ENCODE results near the gene GUCA2B.
A peak's percentile ranks its signal among the peaks of the same experiment; 100 is the strongest.

The GUCA2B gene

DNA sequence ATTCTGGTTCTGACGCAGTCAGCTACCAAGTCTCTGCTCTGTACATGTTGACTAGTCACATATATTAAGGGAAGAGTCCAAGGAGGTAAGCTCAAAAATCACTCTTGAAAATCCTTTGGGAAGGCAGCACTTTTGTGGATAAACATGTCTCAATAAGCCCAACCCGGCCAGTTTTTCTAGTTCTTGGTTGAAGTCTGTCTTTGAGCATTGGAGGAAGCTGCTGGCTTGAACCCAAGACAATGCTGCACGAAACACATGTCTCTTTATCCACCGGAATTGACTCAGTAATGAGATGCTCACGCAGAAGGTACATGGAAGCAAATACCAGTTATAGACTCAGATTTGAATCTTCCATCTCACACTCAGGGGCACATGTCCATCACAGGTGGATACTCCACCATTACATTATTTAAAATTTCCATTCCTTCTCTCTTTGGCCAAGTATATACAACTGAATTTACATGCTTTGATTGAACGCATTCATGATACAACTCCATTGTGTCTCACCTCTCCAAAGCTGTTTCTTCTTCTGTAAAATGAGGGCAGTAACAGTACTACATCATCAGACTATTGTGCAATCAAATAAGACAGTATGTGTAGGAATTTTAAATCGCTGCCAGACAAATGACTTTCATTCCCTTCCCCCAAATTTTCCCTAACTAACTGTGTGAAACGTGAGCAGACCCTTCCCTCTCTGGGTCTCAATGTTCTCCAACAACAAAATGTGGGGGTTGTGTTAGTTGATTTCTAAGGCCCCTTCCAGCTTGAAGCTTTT lies 20.9 kb downstream of the GUCA2B start:
- DNase-seq (ENCODE audit: low read depth in 1 of 2, low spot score in 1 of 2), result no peak
- TF ChIP-seq, protein P1, sequence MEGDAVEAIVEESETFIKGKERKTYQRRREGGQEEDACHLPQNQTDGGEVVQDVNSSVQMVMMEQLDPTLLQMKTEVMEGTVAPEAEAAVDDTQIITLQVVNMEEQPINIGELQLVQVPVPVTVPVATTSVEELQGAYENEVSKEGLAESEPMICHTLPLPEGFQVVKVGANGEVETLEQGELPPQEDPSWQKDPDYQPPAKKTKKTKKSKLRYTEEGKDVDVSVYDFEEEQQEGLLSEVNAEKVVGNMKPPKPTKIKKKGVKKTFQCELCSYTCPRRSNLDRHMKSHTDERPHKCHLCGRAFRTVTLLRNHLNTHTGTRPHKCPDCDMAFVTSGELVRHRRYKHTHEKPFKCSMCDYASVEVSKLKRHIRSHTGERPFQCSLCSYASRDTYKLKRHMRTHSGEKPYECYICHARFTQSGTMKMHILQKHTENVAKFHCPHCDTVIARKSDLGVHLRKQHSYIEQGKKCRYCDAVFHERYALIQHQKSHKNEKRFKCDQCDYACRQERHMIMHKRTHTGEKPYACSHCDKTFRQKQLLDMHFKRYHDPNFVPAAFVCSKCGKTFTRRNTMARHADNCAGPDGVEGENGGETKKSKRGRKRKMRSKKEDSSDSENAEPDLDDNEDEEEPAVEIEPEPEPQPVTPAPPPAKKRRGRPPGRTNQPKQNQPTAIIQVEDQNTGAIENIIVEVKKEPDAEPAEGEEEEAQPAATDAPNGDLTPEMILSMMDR (IDR thresholded peaks at IDR 0.05; ENCODE audit: insufficient read depth, low read length), result no peak
- no peak for TF ChIP-seq SPI1 (IDR thresholded peaks at IDR 0.05; ENCODE audit: borderline replicate concordance, low read depth)
- TF ChIP-seq POLR2AphosphoS5 (IDR thresholded peaks at IDR 0.05; ENCODE audit: low read depth), result no peak
- no peak overlapping the region for H3K27ac ChIP-seq (replicated peaks)
- no peaks in the 10 kb centered on the region for H3K27me3 ChIP-seq (ENCODE audit: insufficient read depth, poor library complexity, severe bottlenecking)
- H3K4me3 ChIP-seq (replicated peaks; ENCODE audit: insufficient read depth, low read length), result no peak overlapping the region

DNA sequence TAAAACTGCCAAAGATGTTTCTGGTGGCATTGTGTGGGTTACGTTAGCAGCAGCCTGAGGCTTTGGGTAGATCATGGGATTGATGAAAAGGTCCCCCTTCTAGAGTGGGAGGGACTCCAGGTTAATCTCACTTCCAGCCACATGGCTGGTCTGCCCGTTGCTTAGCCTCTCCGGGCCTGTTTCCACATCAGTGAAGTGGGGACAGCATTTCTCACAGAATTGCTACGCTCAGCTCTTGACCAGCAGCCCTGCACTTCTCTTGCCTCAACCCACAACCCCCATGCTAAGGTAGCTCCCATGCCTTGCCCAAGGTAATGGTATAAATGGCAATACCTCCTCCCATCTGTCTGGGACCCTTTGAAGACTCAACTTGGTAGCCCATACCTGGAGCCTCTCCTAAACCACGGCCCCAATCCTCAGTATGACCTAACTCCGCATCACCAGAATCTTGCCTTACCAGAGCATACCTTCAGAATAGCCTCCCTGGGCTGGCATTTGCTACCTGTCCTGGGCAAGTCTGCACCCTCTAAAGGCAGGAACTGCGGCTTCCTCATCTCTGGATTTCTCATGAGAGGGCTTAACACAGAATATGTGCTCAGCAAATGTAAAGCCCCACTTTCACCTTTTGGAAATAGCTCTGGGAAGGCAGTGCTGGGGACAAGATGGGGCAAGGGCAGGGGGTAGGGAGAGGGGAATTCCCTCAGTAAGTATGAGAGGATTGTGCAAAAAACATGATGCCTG lies 22.3 kb downstream of the GUCA2B start:
- H3K4me3 ChIP-seq (replicated peaks; ENCODE audit: insufficient read depth, low read length), result no peak overlapping the region
- no peak for DNase-seq (ENCODE audit: low read depth in 1 of 2, low spot score in 1 of 2)
- no peak for TF ChIP-seq GABPA (IDR thresholded peaks at IDR 0.05; ENCODE audit: low read depth)
- TF ChIP-seq, protein P1 (IDR thresholded peaks at IDR 0.05; ENCODE audit: insufficient read depth, low read length), result no peak
- TF ChIP-seq, protein P2, sequence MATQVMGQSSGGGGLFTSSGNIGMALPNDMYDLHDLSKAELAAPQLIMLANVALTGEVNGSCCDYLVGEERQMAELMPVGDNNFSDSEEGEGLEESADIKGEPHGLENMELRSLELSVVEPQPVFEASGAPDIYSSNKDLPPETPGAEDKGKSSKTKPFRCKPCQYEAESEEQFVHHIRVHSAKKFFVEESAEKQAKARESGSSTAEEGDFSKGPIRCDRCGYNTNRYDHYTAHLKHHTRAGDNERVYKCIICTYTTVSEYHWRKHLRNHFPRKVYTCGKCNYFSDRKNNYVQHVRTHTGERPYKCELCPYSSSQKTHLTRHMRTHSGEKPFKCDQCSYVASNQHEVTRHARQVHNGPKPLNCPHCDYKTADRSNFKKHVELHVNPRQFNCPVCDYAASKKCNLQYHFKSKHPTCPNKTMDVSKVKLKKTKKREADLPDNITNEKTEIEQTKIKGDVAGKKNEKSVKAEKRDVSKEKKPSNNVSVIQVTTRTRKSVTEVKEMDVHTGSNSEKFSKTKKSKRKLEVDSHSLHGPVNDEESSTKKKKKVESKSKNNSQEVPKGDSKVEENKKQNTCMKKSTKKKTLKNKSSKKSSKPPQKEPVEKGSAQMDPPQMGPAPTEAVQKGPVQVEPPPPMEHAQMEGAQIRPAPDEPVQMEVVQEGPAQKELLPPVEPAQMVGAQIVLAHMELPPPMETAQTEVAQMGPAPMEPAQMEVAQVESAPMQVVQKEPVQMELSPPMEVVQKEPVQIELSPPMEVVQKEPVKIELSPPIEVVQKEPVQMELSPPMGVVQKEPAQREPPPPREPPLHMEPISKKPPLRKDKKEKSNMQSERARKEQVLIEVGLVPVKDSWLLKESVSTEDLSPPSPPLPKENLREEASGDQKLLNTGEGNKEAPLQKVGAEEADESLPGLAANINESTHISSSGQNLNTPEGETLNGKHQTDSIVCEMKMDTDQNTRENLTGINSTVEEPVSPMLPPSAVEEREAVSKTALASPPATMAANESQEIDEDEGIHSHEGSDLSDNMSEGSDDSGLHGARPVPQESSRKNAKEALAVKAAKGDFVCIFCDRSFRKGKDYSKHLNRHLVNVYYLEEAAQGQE (IDR thresholded peaks at IDR 0.05; ENCODE audit: insufficient replicate concordance, low read depth), result no peak
- TF ChIP-seq POLR2AphosphoS5 (IDR thresholded peaks at IDR 0.05; ENCODE audit: low read depth), result no peak
- no peak for TF ChIP-seq SPI1 (IDR thresholded peaks at IDR 0.05; ENCODE audit: borderline replicate concordance, low read depth)
- no peak overlapping the region for H3K27ac ChIP-seq (replicated peaks)
- no peaks in the 10 kb centered on the region for H3K27me3 ChIP-seq (ENCODE audit: insufficient read depth, poor library complexity, severe bottlenecking)

DNA sequence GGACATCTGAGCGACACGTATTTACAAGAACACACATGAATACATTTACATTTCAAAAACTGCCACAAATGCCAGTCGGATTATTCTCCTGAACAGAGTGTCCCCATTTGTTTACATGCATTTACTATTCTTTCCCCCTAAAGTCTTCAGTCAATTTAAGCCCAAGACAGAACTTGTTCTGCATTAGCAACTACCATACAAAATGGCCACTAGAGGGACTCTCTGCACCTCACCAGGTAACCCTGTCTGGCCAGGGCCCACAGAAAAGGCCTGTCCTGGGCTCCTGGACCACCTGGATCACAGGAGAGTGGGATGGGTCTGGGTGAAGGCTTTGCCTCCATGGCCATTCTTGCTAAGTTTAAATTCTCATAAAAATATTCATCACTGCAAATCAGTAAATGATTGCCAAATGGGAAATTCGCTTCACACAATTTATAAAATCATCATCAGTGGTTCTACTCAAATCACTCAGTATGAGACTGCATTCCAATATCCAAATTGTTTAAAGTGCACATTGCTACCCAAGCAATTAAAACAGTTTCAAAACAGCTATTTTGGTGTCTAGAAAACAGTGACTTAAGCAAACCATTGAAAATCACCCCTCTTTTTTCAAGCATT lies 23.8 kb downstream of the GUCA2B start:
- H3K27me3 ChIP-seq (ENCODE audit: insufficient read depth, poor library complexity, severe bottlenecking), result no peaks in the 10 kb centered on the region
- H3K4me3 ChIP-seq (replicated peaks; ENCODE audit: insufficient read depth, low read length), result no peak overlapping the region
- DNase-seq (ENCODE audit: low read depth in 1 of 2, low spot score in 1 of 2), result peak; percentile 20 to 34
- H3K27ac ChIP-seq (replicated peaks), result no peak overlapping the region
- no peak for TF ChIP-seq SPI1 (IDR thresholded peaks at IDR 0.05; ENCODE audit: borderline replicate concordance, low read depth)
- TF ChIP-seq, protein P1 (IDR thresholded peaks at IDR 0.05; ENCODE audit: insufficient read depth, low read length), result peak; percentile 53

DNA sequence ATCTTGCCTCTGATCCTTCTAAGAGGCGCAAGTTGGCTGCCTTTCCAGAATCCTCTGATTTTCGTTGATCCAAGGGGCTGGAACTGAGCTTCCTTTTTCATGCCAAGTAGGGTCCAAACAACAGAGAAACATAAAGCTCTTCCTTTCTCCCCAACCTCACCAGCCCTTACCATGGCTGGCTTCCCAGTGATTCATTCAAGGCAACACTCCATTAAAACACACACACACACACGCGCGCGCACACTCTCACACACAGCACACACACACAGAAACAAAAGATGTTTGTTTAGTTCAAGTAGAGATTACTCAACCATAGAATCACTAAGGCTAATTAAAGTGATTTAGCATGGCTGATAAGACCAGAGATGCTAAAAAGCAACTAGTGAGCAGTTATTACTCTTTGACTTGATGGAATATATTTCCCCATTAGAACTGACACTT lies 24.4 kb downstream of the GUCA2B start:
- no peaks in the 10 kb centered on the region for H3K27me3 ChIP-seq (ENCODE audit: insufficient read depth, poor library complexity, severe bottlenecking)
- no peak for DNase-seq (ENCODE audit: low read depth in 1 of 2, low spot score in 1 of 2)
- H3K4me3 ChIP-seq (replicated peaks; ENCODE audit: insufficient read depth, low read length), result no peak overlapping the region
- TF ChIP-seq SPI1 (IDR thresholded peaks at IDR 0.05; ENCODE audit: borderline replicate concordance, low read depth) (no peak), POLR2AphosphoS5 (IDR thresholded peaks at IDR 0.05; ENCODE audit: low read depth) (no peak), GABPA (IDR thresholded peaks at IDR 0.05; ENCODE audit: low read depth) (no peak)
- TF ChIP-seq, protein P2 (IDR thresholded peaks at IDR 0.05; ENCODE audit: insufficient replicate concordance, low read depth), result no peak
- TF ChIP-seq, protein P1 (IDR thresholded peaks at IDR 0.05; ENCODE audit: insufficient read depth, low read length), result no peak
- H3K27ac ChIP-seq (replicated peaks), result no peak overlapping the region
